H1 (cell line): ENCODE data around the gene MMP15. TPM values are rescaled to one million over a fixed set of nuclear protein-coding genes. Genes with fewer than 3 reads are reported as not detected.

Experiments
- MAFK ChIP-seq: IDR thresholded peaks from 2 replicates; pipeline ENCODE4 v1.6.1; 2012; ENCODE audit warnings: low read depth, mild to moderate bottlenecking, improper control_type of control experiment, low read length
- SIX5 ChIP-seq: IDR thresholded peaks from 2 replicates; pipeline ENCODE4 v1.6.1; 2011; ENCODE audit warnings: mild to moderate bottlenecking, low read depth, low read length
- polyA plus RNA-seq, 7 experiments: library from polyadenylated mRNA; depleted of rRNA in 3 of 7; stranded (reverse) in 5 of 7; unstranded in 2 of 7; fragments of >200 nt in 5 of 7; fragments of 200-250 nt in 2 of 7; gene quantifications; 1 replicate in 5 of 7; 2 replicates in 1 of 7; 4 replicates in 1 of 7; pipeline versions ENCODE4 v1.2.1 to v1.2.3, GENCODE V29; 2011 to 2013; ENCODE audit warnings: missing spikeins in 2 of 7, mixed read lengths in 2 of 7
- total RNA-seq: library from RNA; stranded (reverse); fragmentation: NEBNext Ultra II Directional; extraction: Animal tissue kit (Norgen Biotek cat#: 25700); gene quantifications from 2 replicates; pipeline ENCODE4 v1.2.1, GENCODE V29; 2021

MMP15 gene
- total and polyA plus RNA-seq, 2 of the 8 experiments (the other 6 are each of a cell fraction or from before 2014, with no cell fraction given): 38.5 to 42.2 TPM

GRCh38 chr16:58000706-58001676 lies 24.6 kb upstream of the MMP15 start, which contains the start of gene USB1 (continued):
- TF ChIP-seq MAFK: no peak
- no peak for TF ChIP-seq SIX5
